ENCODE data around the gene EPX. TPM values are rescaled to one million over a fixed set of nuclear protein-coding genes. Genes with fewer than 3 reads are reported as not detected.
A peak's percentile ranks its signal among the peaks of the same experiment; 100 is the strongest.

Gene EPX
- total RNA-seq, 1 donor from 2014 or later, result not detected

- Mint-ChIP-seq H3K36me3 (ENCODE audit: low read depth) (no peaks in the 10 kb centered on the region), H3K9me3 (no peaks in the 10 kb centered on the region), H3K4me3 (no peak overlapping the region), H3K27me3 (ENCODE audit: insufficient read depth) (peaks cover 11% of the 10 kb centered on the region), H3K27ac (no peak overlapping the region), H3K4me1 (ENCODE audit: low read depth) (no peaks in the 10 kb centered on the region)
- DNase-seq (ENCODE audit: low spot score), result no peak
- intact Hi-C loops (cut with micrococcal nuclease), result no loop called here
Observed at GRCh38 chr17:58191241-58191896, 1.2 kb upstream of the EPX start.

GRCh38 chr17:58193641-58194255 is 1.2 kb downstream of the EPX start:
- Mint-ChIP-seq H3K27me3 (ENCODE audit: insufficient read depth) (peaks cover 11% of the 10 kb centered on the region), H3K4me1 (ENCODE audit: low read depth) (no peaks in the 10 kb centered on the region), H3K27ac (no peak overlapping the region), H3K9me3 (no peaks in the 10 kb centered on the region), H3K36me3 (ENCODE audit: low read depth) (no peaks in the 10 kb centered on the region), H3K4me3 (no peak overlapping the region)
- intact Hi-C loops (cut with micrococcal nuclease), result no loop called here
- no peak for DNase-seq (ENCODE audit: low spot score)

GRCh38 chr17:58195518-58196123 is 3.1 kb downstream of the EPX start:
- H3K4me3 Mint-ChIP-seq, result no peak overlapping the region

GRCh38 chr17:58196610-58197009 is 4.1 kb downstream of the EPX start:
- Mint-ChIP-seq H3K27me3 (ENCODE audit: insufficient read depth) (peaks cover 10% of the 10 kb centered on the region), H3K4me3 (no peak overlapping the region), H3K27ac (no peak overlapping the region), H3K9me3 (no peaks in the 10 kb centered on the region), H3K4me1 (ENCODE audit: low read depth) (no peaks in the 10 kb centered on the region), H3K36me3 (ENCODE audit: low read depth) (no peaks in the 10 kb centered on the region)
- DNase-seq (ENCODE audit: low spot score), result no peak
- intact Hi-C loops (cut with micrococcal nuclease), result no loop called here

More at GRCh38 chr17:58195518-58196123, 3.1 kb downstream of the EPX start:
- Mint-ChIP-seq H3K9me3 (no peaks in the 10 kb centered on the region), H3K27ac (no peak overlapping the region), H3K4me1 (ENCODE audit: low read depth) (no peaks in the 10 kb centered on the region), H3K36me3 (ENCODE audit: low read depth) (no peaks in the 10 kb centered on the region), H3K27me3 (ENCODE audit: insufficient read depth) (peaks cover 17% of the 10 kb centered on the region)
- no peak for DNase-seq (ENCODE audit: low spot score)
- intact Hi-C loops (cut with micrococcal nuclease), result no loop called here

- peak; percentile 38 for DNase-seq (ENCODE audit: low spot score)
- H3K27me3 Mint-ChIP-seq (ENCODE audit: insufficient read depth), result peaks cover 11% of the 10 kb centered on the region
- no peaks in the 10 kb centered on the region for H3K4me1 Mint-ChIP-seq (ENCODE audit: low read depth)
- no peaks in the 10 kb centered on the region for H3K36me3 Mint-ChIP-seq (ENCODE audit: low read depth)
- intact Hi-C loops (cut with micrococcal nuclease), result loop anchor here (1.0 kb wide), 1 partner anchor 247 kb away; no protein-coding TSS in a partner anchor
- H3K9me3 Mint-ChIP-seq, result no peaks in the 10 kb centered on the region
- H3K4me3 Mint-ChIP-seq, result no peak overlapping the region
- no peak overlapping the region for H3K27ac Mint-ChIP-seq
Observed at GRCh38 chr17:58200024-58200633, 7.6 kb downstream of the EPX start.

- Mint-ChIP-seq H3K4me1 (ENCODE audit: low read depth) (no peaks in the 10 kb centered on the region), H3K9me3 (no peaks in the 10 kb centered on the region), H3K27ac (no peak overlapping the region), H3K36me3 (ENCODE audit: low read depth) (no peaks in the 10 kb centered on the region), H3K4me3 (no peak overlapping the region), H3K27me3 (ENCODE audit: insufficient read depth) (peaks cover 11% of the 10 kb centered on the region)
- intact Hi-C loops (cut with micrococcal nuclease), result no loop called here
- no peak for DNase-seq (ENCODE audit: low spot score)
Observed at GRCh38 chr17:58202859-58203258, 10.3 kb downstream of the EPX start.

- no peak overlapping the region for H3K4me3 Mint-ChIP-seq
- peaks cover 7% of the 10 kb centered on the region for H3K36me3 Mint-ChIP-seq (ENCODE audit: low read depth)
- H3K27me3 Mint-ChIP-seq (ENCODE audit: insufficient read depth), result peaks cover 5% of the 10 kb centered on the region
- H3K4me1 Mint-ChIP-seq (ENCODE audit: low read depth), result no peaks in the 10 kb centered on the region
- intact Hi-C loops (cut with micrococcal nuclease), result no loop called here
- H3K9me3 Mint-ChIP-seq, result no peaks in the 10 kb centered on the region
- DNase-seq (ENCODE audit: low spot score), result no peak
- H3K27ac Mint-ChIP-seq, result no peak overlapping the region
Observed at GRCh38 chr17:58204796-58205195, 12.3 kb downstream of the EPX start.

- Mint-ChIP-seq H3K9me3 (no peaks in the 10 kb centered on the region), H3K36me3 (ENCODE audit: low read depth) (peaks cover 14% of the 10 kb centered on the region), H3K4me1 (ENCODE audit: low read depth) (no peaks in the 10 kb centered on the region), H3K27me3 (ENCODE audit: insufficient read depth) (peaks cover 2% of the 10 kb centered on the region), H3K4me3 (no peak overlapping the region), H3K27ac (no peak overlapping the region)
- intact Hi-C loops (cut with micrococcal nuclease), result no loop called here
- DNase-seq (ENCODE audit: low spot score), result no peak
Observed at GRCh38 chr17:58205936-58206335, 13.4 kb downstream of the EPX start.

- H3K4me3 Mint-ChIP-seq, result no peak overlapping the region
- peaks cover 1% of the 10 kb centered on the region for H3K27me3 Mint-ChIP-seq (ENCODE audit: insufficient read depth)
- no peaks in the 10 kb centered on the region for H3K4me1 Mint-ChIP-seq (ENCODE audit: low read depth)
- no peak for DNase-seq (ENCODE audit: low spot score)
- H3K27ac Mint-ChIP-seq, result no peak overlapping the region
- H3K36me3 Mint-ChIP-seq (ENCODE audit: low read depth), result peaks cover 20% of the 10 kb centered on the region
- intact Hi-C loops (cut with micrococcal nuclease), result no loop called here
- H3K9me3 Mint-ChIP-seq, result no peaks in the 10 kb centered on the region
Observed at GRCh38 chr17:58207451-58207850, 14.9 kb downstream of the EPX start.

GRCh38 chr17:58208344-58208743 is 15.8 kb downstream of the EPX start:
- Mint-ChIP-seq H3K9me3 (no peaks in the 10 kb centered on the region), H3K36me3 (ENCODE audit: low read depth) (peaks cover 22% of the 10 kb centered on the region), H3K4me3 (no peak overlapping the region), H3K27ac (no peak overlapping the region), H3K4me1 (ENCODE audit: low read depth) (no peaks in the 10 kb centered on the region), H3K27me3 (ENCODE audit: insufficient read depth) (no peaks in the 10 kb centered on the region)
- no peak for DNase-seq (ENCODE audit: low spot score)
- intact Hi-C loops (cut with micrococcal nuclease), result no loop called here

GRCh38 chr17:58210922-58211321 is 18.4 kb downstream of the EPX start:
- no peaks in the 10 kb centered on the region for H3K4me1 Mint-ChIP-seq (ENCODE audit: low read depth)
- intact Hi-C loops (cut with micrococcal nuclease), result no loop called here
- H3K27me3 Mint-ChIP-seq (ENCODE audit: insufficient read depth), result no peaks in the 10 kb centered on the region

GRCh38 chr17:58215685-58216084 is 23.2 kb downstream of the EPX start:
- Mint-ChIP-seq H3K27ac (no peak overlapping the region), H3K4me3 (no peak overlapping the region), H3K36me3 (ENCODE audit: low read depth) (peaks cover 11% of the 10 kb centered on the region), H3K27me3 (ENCODE audit: insufficient read depth) (no peaks in the 10 kb centered on the region), H3K9me3 (no peaks in the 10 kb centered on the region), H3K4me1 (ENCODE audit: low read depth) (peaks cover 26% of the 10 kb centered on the region)
- intact Hi-C loops (cut with micrococcal nuclease), result loop anchor here (5.0 kb wide), 1 partner anchor 133 kb away; the partner anchor contains the start of gene DYNLL2
- no peak for DNase-seq (ENCODE audit: low spot score)

More at GRCh38 chr17:58210922-58211321, 18.4 kb downstream of the EPX start:
- DNase-seq (ENCODE audit: low spot score), result no peak
- Mint-ChIP-seq H3K27ac (no peak overlapping the region), H3K9me3 (no peaks in the 10 kb centered on the region), H3K36me3 (ENCODE audit: low read depth) (peaks cover 24% of the 10 kb centered on the region), H3K4me3 (no peak overlapping the region)

GRCh38 chr17:58217766-58218165 is 25.2 kb downstream of the EPX start:
- Mint-ChIP-seq H3K27me3 (ENCODE audit: insufficient read depth) (peaks cover 4% of the 10 kb centered on the region), H3K9me3 (no peaks in the 10 kb centered on the region), H3K4me3 (peak overlapping the region; percentile 49), H3K4me1 (ENCODE audit: low read depth) (peaks cover 26% of the 10 kb centered on the region), H3K27ac (peak overlapping the region; percentile 61), H3K36me3 (ENCODE audit: low read depth) (peaks cover 4% of the 10 kb centered on the region)
- intact Hi-C loops (cut with micrococcal nuclease), result loop anchor here (2.0 to 5.0 kb wide), 4 partner anchors 111 to 211 kb away; partner anchors contain the start of genes DYNLL2, SRSF1, SUPT4H1 and TSPOAP1
- DNase-seq (ENCODE audit: low spot score), result no peak

Data from activated T-helper 1 cell treated with anti-CD3 and anti-CD28 coated beads, Interleukin-12 subunit alpha, Interleukin-12 subunit beta, Interleukin-2, Interleukin-4 antibody, amounts not matched to agents 30 ng/mL and 10 ng/mL and 1 ng/mL, durations not matched to agents 14 hours and 24 hours and 36 hours (primary cell).